GM18873 (cell line): ENCODE measurements around the gene NBR1.
"Not testable (repeated sequence)": the region's sequence is repeated elsewhere in the genome, so short reads cannot be mapped to it uniquely, and the experiment has no call there.

Experiments
- ATAC-seq: cut with Tn5 transposase; IDR thresholded peaks from one replicate; pipeline ENCODE4 v1.9.1; 2021; ENCODE audit warnings: mild to moderate bottlenecking, moderate library complexity, moderate number of reproducible peaks; ENCODE audit not compliant: unreplicated experiment, low FRiP score

NBR1 gene, protein sequence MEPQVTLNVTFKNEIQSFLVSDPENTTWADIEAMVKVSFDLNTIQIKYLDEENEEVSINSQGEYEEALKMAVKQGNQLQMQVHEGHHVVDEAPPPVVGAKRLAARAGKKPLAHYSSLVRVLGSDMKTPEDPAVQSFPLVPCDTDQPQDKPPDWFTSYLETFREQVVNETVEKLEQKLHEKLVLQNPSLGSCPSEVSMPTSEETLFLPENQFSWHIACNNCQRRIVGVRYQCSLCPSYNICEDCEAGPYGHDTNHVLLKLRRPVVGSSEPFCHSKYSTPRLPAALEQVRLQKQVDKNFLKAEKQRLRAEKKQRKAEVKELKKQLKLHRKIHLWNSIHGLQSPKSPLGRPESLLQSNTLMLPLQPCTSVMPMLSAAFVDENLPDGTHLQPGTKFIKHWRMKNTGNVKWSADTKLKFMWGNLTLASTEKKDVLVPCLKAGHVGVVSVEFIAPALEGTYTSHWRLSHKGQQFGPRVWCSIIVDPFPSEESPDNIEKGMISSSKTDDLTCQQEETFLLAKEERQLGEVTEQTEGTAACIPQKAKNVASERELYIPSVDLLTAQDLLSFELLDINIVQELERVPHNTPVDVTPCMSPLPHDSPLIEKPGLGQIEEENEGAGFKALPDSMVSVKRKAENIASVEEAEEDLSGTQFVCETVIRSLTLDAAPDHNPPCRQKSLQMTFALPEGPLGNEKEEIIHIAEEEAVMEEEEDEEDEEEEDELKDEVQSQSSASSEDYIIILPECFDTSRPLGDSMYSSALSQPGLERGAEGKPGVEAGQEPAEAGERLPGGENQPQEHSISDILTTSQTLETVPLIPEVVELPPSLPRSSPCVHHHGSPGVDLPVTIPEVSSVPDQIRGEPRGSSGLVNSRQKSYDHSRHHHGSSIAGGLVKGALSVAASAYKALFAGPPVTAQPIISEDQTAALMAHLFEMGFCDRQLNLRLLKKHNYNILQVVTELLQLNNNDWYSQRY

DNA sequence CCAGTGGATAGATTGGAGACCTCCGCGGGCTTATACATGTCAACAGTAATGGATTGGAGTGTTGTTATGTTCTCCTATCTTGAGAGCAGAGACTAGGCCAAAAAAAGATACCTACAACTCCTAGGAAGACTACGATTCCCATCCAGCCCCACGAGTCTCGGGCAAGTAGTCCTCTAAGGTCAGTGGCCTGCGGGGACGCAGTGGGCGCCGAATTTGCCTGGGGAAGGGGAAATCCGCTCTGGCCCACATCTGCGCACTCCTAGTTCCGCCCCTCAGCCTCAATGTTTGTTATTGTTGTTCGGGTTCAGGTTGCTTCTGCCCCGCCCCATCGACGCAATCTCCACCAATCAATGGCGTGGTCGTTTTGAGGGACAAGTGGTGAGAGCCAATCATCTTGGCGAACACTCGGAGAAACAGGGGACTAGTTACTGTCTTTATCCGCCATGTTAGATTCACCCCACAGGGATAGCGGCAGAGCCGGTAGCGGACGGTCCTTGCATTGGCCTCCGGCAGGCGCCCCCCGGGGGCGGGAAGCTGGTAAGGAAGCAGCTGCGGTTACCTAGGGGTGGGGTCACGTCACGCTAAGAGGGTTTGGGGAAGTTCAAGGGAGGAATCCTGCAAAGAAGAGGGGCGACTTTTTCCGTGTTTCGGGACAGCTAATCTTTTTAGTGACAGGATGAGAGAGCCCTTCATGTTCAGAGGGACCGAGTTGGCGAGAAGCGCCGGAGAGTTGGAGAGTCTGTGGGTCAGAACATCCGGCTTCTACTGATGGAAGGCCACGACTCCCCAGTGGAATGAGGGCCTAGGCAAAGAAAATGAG is at the start of gene NBR1:
NBR1 (plus strand) TSS at position 449 of the 820 bp plus-strand sequence. CDS start 4,586 bp downstream, outside the sequence.
- peak; percentile 76 for ATAC-seq

DNA sequence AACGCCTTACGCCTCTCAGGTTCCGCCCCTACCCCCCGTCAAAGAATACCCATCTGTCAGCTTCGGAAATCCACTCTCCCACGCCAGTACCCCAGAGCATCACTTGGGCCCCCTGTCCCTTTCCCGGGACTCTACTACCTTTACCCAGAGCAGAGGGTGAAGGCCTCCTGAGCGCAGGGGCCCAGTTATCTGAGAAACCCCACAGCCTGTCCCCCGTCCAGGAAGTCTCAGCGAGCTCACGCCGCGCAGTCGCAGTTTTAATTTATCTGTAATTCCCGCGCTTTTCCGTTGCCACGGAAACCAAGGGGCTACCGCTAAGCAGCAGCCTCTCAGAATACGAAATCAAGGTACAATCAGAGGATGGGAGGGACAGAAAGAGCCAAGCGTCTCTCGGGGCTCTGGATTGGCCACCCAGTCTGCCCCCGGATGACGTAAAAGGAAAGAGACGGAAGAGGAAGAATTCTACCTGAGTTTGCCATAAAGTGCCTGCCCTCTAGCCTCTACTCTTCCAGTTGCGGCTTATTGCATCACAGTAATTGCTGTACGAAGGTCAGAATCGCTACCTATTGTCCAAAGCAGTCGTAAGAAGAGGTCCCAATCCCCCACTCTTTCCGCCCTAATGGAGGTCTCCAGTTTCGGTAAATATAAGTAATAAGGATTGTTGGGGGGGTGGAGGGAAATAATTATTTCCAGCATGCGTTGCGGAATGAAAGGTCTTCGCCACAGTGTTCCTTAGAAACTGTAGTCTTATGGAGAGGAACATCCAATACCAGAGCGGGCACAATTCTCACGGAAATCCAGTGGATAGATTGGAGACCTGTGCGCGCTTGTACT is 45.7 kb upstream of the NBR1 start, which contains the start of gene BRCA1:
BRCA1 (minus strand) TSS at position 232 of the 834 bp plus-strand sequence. CDS start 1,268 bp downstream, outside the sequence.
- ATAC-seq, result peak; percentile 91

DNA sequence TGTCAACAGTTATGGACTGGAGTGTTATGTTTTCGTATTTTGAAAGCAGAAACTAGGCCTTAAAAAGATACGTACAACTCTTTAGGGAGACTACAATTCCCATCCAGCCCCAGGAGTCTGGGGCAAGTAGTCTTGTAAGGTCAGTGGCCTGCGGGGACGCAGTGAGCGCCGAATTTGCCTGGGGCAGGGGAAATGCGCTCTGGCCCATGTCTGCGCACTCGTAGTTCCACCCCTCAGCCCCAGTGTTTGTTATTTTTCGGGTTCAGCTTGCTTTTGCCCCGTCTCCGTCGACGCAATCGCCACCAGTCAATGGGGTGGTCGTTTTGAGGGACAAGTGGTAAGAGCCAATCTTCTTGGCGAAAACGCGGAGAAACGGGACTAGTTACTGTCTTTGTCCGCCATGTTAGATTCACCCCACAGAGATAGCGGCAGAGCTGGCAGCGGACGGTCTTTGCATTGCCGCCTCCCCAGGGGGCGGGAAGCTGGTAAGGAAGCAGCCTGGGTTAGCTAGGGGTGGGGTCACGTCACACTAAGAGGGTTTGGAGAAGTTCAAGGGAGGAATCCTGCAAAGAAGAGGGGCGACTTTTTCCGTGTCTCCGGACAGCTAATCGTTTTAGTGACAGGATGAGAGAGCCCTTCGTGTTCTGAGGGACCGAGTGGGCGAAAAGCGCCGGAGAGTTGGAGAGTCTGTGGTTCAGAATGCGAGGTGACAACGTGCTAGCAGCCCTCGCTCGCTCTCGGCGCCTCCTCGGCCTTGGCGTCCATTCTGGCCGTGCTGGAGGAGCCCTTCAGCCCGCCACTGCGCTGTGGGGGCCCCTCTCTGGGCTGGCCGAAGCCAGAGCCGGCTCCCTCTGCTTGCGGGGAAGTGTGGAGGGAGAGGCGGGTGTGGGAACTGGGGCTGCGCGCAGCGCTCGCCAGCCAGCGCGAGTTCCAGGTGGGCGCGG is 44.8 kb upstream of the NBR1 start:
- ATAC-seq, result no peak

DNA sequence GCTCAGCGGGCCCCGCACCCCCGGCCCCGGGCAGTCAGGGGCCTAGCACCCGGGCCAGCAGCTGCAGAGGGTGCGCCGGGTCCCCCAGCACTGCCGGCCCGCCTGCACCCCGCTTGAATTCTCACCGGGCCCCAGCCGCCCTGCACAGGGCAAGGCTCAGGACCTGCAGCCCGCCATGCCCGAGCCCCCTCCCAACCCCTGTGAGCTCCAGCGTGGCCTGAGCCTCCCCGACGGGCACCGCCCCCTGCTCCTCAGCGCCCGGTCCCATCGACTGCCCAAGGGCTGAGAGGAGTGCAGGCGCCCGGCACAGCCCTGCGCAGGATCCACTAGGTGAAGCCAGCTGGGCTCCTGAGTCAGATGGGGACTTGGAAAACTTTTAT is 44.1 kb upstream of the NBR1 start:
- ATAC-seq, result no peak

DNA sequence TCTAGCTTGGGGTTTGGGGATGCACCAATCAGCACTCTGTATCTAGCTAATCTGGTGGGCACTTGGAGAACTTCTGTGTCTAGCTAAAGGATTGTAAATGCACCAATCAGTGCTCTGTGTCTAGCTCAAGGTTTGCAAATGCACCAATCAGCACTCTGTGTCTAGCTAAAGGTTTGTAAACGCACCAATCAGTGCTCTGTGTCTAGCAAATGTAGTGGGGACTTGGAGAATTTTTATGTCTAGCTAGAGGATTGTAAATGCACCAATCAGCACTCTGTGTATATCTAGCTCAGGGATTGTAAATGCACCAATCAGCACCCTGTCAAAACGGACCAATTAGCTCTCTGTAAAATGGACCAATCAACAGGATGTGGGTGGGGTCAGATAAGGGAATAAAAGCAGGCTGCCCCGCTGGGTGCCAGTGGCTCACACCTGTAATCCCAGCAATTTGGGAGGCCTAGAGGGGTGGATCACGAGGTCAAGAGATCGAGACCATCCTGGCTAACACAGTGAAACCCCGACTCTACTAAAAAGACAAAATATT is 43.6 kb upstream of the NBR1 start:
- ATAC-seq, result not testable (repeated sequence)

DNA sequence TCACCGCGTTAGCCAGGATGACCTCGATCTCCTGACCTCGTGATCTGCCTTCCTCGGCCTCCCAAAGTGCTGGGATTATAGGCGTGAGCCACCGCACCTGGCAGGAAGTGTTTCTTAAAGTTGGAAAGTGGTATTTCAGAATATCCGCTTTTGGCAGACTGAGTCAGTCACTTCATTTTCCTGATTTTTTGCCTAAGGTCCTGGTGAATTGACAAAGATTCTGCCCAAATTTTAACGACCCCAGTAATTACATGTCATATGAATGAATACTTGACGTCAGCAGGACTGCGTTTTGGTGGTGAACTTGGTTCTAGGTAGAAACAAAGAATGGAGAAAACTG is 41.4 kb upstream of the NBR1 start:
- no peak for ATAC-seq

DNA sequence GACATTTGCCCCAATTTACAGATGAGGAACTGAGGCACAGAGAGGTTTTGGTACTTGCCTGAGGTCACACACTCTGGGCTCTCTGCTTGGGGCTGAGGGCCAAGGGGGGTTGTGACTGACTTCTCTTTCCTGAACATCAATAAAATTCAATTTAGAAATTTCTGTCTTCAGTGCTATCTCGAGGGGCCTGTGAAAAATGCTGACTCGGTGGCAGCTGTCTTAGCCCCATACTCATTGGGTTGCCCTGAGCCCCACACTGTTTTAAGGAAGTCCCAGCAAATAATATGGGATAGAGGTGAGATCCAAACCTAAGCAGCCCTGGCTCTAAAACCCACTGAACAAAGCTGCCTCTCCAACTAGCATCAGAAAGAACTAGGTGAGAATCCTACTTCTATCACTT is 38.9 kb upstream of the NBR1 start:
- ATAC-seq, result no peak

DNA sequence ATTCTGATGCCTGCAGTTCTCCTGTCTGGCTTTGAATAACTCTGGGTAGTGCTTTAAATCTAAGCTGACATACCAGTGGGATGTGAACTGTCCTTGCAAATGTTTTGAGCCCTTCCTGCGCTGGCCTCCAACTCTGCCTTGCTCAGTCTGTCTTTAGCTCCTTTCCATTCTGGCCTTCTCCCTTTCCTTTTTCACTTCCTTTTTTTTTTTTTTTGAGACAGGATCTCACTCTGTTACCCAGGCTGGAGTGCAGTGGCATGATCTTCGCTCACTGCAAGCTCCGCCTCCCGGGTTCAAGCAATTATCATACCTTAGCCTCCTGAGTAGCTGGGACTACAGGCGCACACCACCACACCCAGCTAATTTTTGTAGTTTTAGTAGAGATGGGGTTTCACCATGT is 37.6 kb upstream of the NBR1 start:
- ATAC-seq, result not testable (repeated sequence)

DNA sequence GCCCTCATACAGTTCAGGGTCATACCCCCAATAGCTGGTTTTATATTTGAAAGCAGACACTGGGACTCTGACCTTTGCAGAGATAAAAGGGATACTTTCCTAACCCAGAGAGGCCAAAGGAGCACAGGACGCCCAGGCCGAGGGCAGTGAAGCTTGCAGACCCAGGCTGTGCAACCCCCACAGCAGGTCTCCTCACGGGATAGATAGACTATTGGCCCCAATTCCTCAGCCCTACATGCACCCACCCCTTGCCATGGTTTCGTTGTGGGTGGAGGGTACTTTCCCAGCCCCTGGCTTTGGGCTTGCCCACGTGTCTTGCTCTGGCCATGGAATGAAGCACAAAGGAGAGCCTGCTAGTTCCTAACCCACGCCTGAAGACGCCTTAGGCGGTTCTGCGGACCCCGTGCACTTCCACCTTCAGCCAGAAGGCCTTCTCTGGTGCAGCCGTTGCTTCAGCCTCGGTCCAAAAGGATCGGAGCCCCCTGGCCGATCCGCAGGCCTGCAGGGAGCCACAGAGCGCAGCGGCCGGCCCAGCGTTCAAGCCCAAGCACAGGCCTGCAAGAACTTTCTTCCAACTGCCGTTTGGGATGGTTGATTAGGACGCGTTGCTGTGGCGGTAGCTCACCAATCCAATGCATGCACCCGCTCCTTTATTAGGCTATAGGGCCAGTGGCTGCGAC is 36.1 kb upstream of the NBR1 start:
- no peak for ATAC-seq

DNA sequence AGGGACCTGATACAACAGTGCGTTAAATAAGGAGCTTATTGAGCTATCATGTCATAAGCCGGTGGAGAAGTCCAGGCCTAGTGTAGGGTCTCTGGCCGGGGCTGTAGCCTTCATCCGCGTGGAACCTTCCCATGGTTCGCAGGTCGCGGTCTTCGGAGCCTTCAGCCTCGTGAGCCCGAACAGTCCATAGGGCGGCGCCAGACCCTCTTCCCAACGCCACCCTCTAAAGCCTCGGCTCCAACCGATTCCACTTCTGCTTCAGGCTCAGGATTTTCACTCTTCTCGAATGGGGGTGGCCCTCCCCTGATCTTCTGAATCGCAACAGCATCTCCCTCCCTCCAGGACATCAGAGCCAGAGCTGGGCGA is 35.6 kb upstream of the NBR1 start:
- no peak for ATAC-seq

DNA sequence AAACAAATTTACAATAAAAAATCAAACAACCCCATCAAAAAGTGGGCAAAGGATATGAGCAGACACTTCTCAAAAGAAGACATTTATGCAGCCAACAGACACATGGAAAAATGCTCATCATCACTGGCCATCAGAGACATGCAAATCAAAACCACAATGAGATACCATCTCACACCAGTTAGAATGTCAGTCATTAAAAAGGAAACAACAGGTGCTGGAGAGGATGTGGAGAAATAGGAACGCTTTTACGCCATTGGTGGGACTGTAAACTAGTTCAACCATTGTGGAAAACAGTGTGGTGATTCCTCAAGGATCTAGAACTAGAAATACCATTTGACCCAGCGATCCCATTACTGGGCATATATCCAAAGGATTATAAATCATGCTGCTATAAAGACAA is 34.4 kb upstream of the NBR1 start:
- not testable (repeated sequence) for ATAC-seq

DNA sequence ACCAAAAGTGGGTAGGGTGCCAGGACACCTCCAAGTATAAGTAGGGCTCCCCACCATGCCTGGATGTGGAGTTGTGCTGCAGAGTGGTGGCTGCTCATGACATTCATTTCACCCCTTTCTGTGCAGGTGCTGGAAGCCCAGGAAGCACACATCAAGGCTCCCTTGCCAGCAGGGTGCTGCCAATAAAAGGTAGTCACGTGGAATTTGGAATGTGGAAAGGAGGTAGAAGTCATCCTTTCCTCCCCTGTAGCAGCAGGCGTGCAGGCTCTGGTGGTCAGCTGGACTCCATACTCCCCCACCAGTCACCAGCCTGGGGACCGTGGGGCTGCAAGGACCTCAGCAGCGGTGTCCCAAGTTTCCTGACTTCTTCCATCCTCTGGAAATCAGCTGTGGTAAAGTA is 32.5 kb upstream of the NBR1 start:
- ATAC-seq, result not testable (repeated sequence)

DNA sequence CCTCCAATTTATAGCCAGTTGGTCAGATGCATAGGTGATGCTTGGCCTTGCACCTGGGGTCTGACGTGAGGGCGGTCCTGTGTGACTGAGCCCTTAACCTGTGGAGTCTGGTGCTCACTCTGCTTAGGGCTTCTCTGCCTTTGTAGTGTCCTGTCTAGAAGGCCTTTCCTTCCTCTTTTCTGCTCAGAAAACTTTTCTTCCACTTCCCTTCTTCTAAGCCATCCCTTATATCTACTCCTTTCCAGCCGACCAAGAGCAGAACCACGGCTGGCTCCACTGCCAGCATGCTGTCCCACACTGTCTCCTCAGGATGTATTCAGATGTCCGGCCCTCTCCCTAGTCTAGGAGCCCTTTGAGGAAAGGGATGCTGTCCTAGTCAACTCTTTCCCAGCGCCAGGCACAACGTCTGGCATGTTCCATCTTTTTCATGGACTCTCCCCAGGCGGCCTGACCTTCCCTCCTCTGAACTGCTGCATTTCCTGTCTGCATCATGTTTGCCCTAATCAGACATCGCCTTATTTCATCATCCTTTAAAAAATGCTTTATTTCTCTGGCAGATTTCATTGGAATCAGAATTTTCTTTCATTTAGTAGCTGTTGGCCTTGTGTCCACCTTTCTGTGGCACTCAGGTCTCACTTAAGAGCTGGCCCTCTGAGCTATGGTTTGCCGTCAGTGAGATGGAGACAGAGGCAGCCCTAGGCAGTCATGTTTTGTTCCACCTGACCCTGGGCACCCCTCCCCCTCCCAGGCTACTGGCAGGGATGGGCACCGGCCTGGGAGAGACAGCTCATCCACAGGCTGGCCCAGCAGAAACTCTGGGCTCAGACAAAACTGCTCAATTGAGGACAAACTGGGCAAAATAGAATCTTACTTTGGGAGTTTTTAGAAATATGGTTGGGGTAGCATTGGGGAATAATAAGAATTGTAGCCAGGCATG is 30.4 kb upstream of the NBR1 start:
- ATAC-seq, result no peak

DNA sequence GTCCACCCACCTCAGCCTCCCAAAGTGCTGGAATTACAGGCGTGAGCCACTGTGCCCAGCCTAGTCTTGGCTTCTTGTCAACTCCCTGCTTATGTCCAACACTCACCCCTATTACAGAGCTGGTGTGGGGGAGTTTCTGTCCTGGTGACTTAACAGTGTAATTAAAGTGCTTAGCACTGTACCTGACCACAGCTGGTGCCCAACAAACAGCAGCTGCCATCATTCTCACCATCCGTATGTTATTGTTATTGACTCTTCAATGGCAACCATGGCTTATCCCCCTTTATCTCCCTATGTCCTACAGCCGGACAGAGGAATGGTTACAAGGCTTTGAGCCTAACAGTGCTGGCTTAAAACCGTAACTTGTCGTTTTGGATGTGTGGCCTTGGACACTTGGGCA is 28.9 kb upstream of the NBR1 start:
- no peak for ATAC-seq

DNA sequence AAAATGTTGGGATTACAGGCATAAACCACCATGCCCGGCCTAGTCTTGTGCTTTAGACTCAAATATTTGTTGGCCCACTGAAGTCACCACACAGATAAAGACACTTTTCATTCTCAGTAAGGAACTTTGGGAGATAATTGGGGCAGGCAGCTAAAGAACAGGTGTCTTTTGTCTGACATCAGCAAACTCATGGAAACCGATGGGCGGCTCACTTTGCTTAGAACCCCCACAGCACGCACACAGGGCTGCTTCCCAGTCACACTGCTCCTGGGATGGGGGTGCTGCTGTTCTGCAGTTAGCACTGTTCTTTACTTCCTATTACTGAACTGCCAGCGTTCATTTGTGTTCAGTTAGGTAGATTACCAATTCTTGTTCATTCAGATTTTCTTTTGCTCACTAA is 27.8 kb upstream of the NBR1 start:
- ATAC-seq, result no peak

DNA sequence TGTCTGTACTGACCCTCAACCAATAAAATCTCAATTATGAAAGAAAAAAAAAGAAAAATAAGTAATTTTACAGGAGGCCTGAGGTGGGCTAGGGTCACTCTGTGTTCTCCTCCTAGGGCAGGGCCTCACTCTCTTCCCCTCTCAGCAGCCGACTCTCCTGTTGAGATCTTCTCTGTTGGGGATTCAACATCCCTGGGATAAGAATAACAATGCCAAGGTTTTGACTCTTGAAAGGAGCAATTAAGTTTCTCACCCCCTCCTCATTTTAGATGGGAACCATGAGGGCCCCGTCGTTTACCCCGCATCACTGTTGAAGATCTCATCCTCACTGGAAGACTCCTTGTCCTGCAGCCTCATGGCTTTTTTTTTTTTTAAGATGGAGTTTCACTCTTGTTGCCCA is 24.4 kb upstream of the NBR1 start:
- no peak for ATAC-seq
